CD4-positive, alpha-beta T cell treated with Interleukin-17A for 1 hour (primary cell): Measurements from ENCODE around the gene SMIM26.

Experiments used
- DNase-seq: peaks from one replicate; pipeline ENCODE4 v3.0.0-alpha.2; 2020

The SMIM26 gene

GRCh38 chr20:18587665-18588573, 20.7 kb downstream of the SMIM26 start, which contains the start of gene DTD1:
TSS of gene DTD1 (plus strand) at chr20:18588054. CDS start at chr20:18588073, 19 bp downstream.
- DNase-seq, result peak; percentile 90

GRCh38 chr20:18588574-18588933, 21.3 kb downstream of the SMIM26 start:
- DNase-seq, result no peak

- DNase-seq, result peak; percentile 16
Measured at GRCh38 chr20:18589941-18590674, 22.9 kb downstream of the SMIM26 start.

- no peak for DNase-seq
Measured at GRCh38 chr20:18596270-18596669, 29.0 kb downstream of the SMIM26 start.

GRCh38 chr20:18609741-18610140, 42.5 kb downstream of the SMIM26 start:
- no peak for DNase-seq

GRCh38 chr20:18611492-18611891, 44.3 kb downstream of the SMIM26 start:
- DNase-seq, result no peak

- DNase-seq, result no peak
Measured at GRCh38 chr20:18613553-18613952, 46.3 kb downstream of the SMIM26 start.

GRCh38 chr20:18614244-18614643, 47.0 kb downstream of the SMIM26 start:
- DNase-seq, result no peak

GRCh38 chr20:18615020-18615650, 47.9 kb downstream of the SMIM26 start:
- DNase-seq, result no peak
